WTC11 (cell line): ENCODE data around the gene MMP28. TPM values are rescaled to one million over a fixed set of nuclear protein-coding genes. Genes with fewer than 3 reads are reported as not detected.

ENCODE experiments used
- AR ChIP-seq: fragments of 250-450 bp; sonication (Bioruptor Pico); IDR thresholded peaks from 2 replicates; pipeline ENCODE4 v1.9.0; 2021; ENCODE audit warnings: mild to moderate bottlenecking
- ATF1 ChIP-seq: sonication (generic); formaldehyde crosslinking; IDR thresholded peaks from 2 replicates; pipeline ENCODE4 v1.8.1; 2023; ENCODE audit warnings: mild to moderate bottlenecking, moderate library complexity, missing genetic modification reagents
- ATF3 ChIP-seq: sonication (generic); formaldehyde crosslinking; conservative IDR thresholded peaks from 2 replicates; pipeline ENCODE4 v1.8.1; 2022; ENCODE audit warnings: mild to moderate bottlenecking, missing genetic modification reagents
- ATF6 ChIP-seq: sonication (generic); formaldehyde crosslinking; IDR thresholded peaks from 2 replicates; pipeline ENCODE4 v1.8.1; 2023; ENCODE audit warnings: mild to moderate bottlenecking, missing genetic modification reagents
- CREM ChIP-seq: sonication (generic); formaldehyde crosslinking; IDR thresholded peaks from 2 replicates; pipeline ENCODE4 v1.8.1; 2022; ENCODE audit warnings: mild to moderate bottlenecking, missing genetic modification reagents, moderate library complexity
- E2F5 ChIP-seq: sonication (generic); formaldehyde crosslinking; IDR thresholded peaks from 2 replicates; pipeline ENCODE4 v1.8.1; 2022; ENCODE audit warnings: mild to moderate bottlenecking, moderate library complexity, missing genetic modification reagents
- FOXK1 ChIP-seq: sonication (generic); formaldehyde crosslinking; IDR thresholded peaks from 2 replicates; pipeline ENCODE4 v1.8.0; 2022; ENCODE audit warnings: mild to moderate bottlenecking, moderate library complexity, missing genetic modification reagents
- GRHL2 ChIP-seq: fragments of 250-450 bp; sonication (Bioruptor Pico); IDR thresholded peaks from 2 replicates; pipeline ENCODE4 v1.8.0; 2022; ENCODE audit warnings: mild to moderate bottlenecking, moderate library complexity; ENCODE audit not compliant: insufficient replicate concordance, severe bottlenecking
- MLX ChIP-seq: sonication (generic); formaldehyde crosslinking; IDR thresholded peaks from 2 replicates; pipeline ENCODE4 v1.8.1; 2023; ENCODE audit warnings: mild to moderate bottlenecking, missing genetic modification reagents, moderate library complexity
- MYBL2 ChIP-seq: sonication (generic); formaldehyde crosslinking; IDR thresholded peaks from 2 replicates; pipeline ENCODE4 v1.8.1; 2023; ENCODE audit warnings: mild to moderate bottlenecking, moderate library complexity, missing genetic modification reagents
- NR3C1 ChIP-seq: sonication (generic); formaldehyde crosslinking; conservative IDR thresholded peaks from 2 replicates; pipeline ENCODE4 v1.8.1; 2023; ENCODE audit warnings: low read depth, mild to moderate bottlenecking, missing genetic modification reagents
- PRDM15 ChIP-seq: sonication (generic); formaldehyde crosslinking; IDR thresholded peaks from 2 replicates; pipeline ENCODE4 v1.8.0; 2022; ENCODE audit warnings: missing genetic modification reagents
- PRRX2 ChIP-seq: fragments of 250-450 bp; sonication (Bioruptor Pico); IDR thresholded peaks from 2 replicates; pipeline ENCODE4 v1.8.0; 2021; ENCODE audit warnings: mild to moderate bottlenecking
- TEAD4 ChIP-seq: sonication (generic); formaldehyde crosslinking; IDR thresholded peaks from 2 replicates; pipeline ENCODE4 v1.8.0; 2022; ENCODE audit warnings: mild to moderate bottlenecking, missing genetic modification reagents
- TP53 ChIP-seq: sonication (generic); formaldehyde crosslinking; IDR thresholded peaks from 2 replicates; pipeline ENCODE4 v1.8.1; 2023; ENCODE audit warnings: mild to moderate bottlenecking, missing genetic modification reagents
- ZBTB43 ChIP-seq: sonication (generic); formaldehyde crosslinking; IDR thresholded peaks from 2 replicates; pipeline ENCODE4 v1.8.1; 2023; ENCODE audit warnings: mild to moderate bottlenecking, missing genetic modification reagents
- ZNF281 ChIP-seq: sonication (generic); formaldehyde crosslinking; IDR thresholded peaks from 2 replicates; pipeline ENCODE4 v1.8.0; 2023; ENCODE audit warnings: mild to moderate bottlenecking, missing genetic modification reagents
- ZNF396 ChIP-seq: fragments of 250-450 bp; sonication (Bioruptor Pico); IDR thresholded peaks from 2 replicates; pipeline ENCODE4 v1.8.0; 2021; ENCODE audit warnings: mild to moderate bottlenecking, moderate library complexity, borderline replicate concordance
- ZNF425 ChIP-seq: fragments of 250-450 bp; sonication (Bioruptor Pico); conservative IDR thresholded peaks from 2 replicates; pipeline ENCODE4 v1.9.0; 2021; ENCODE audit warnings: mild to moderate bottlenecking
- total RNA-seq: library from RNA; stranded (reverse); gene quantifications from 3 replicates; pipeline ENCODE4 v1.2.3, GENCODE V29; 2021

The MMP28 gene
- total RNA-seq, 1 experiment from 2014 or later: 0.22 TPM

- no peak for TF ChIP-seq ZNF425 (CRISPR knock-in tag)
- peak; percentile 96 for TF ChIP-seq E2F5 (CRISPR knock-in tag)
- TF ChIP-seq ATF6 (CRISPR knock-in tag): peak; percentile 76; the same call in 1 of the 2 replicates
- TF ChIP-seq MLX (CRISPR knock-in tag): 0 out of 2 replicates have a peak, but pooled peaks have one; percentile 12
- TF ChIP-seq ZNF396 (CRISPR knock-in tag): no peak
- peak; percentile 77; the same call in 1 of the 2 replicates for TF ChIP-seq CREM (CRISPR knock-in tag)
- TF ChIP-seq PRDM15: 0 out of 2 replicates have a peak, but pooled peaks have one; percentile 56
- TF ChIP-seq GRHL2 (CRISPR knock-in tag): no peak
- peak; percentile 96 for TF ChIP-seq ZNF281 (CRISPR knock-in tag)
- TF ChIP-seq ATF1: no peak
- TF ChIP-seq TP53 (CRISPR knock-in tag): peak; percentile 99
- peak; percentile 73 for TF ChIP-seq ATF3 (CRISPR knock-in tag)
- TF ChIP-seq NR3C1: peak; percentile 96; the same call in 1 of the 2 replicates
- no peak for TF ChIP-seq AR (CRISPR knock-in tag)
- TF ChIP-seq PRRX2 (CRISPR knock-in tag): no peak
- 0 out of 2 replicates have a peak, but pooled peaks have one; percentile 69 for TF ChIP-seq TEAD4 (CRISPR knock-in tag)
- TF ChIP-seq ZBTB43 (CRISPR knock-in tag): peak; percentile 98
- TF ChIP-seq MYBL2 (CRISPR knock-in tag): peak; percentile 98
- TF ChIP-seq FOXK1 (CRISPR knock-in tag): peak; percentile 98
Measured at GRCh38 chr17:35740997-35741931, 54.2 kb downstream of the MMP28 start (continued).
